SK-N-MC (cell line): ENCODE data around the gene NUDT4B.
"Not testable (repeated sequence)": the region's sequence is repeated elsewhere in the genome, so short reads cannot be mapped to it uniquely, and the experiment has no call there.

Experiments used
- FOXP2 ChIP-seq: optimal IDR thresholded peaks from 2 replicates; pipeline ENCODE3; 2011; ENCODE audit warnings: mild to moderate bottlenecking, moderate library complexity; ENCODE audit not compliant: insufficient read depth; ENCODE audit errors: extremely low read length, control extremely low read depth
- POLR2AphosphoS5 ChIP-seq: IDR thresholded peaks from 2 replicates; pipeline ENCODE4 v1.6.1; 2012; ENCODE audit warnings: mild to moderate bottlenecking, low read depth, low read length, borderline replicate concordance

- not testable (repeated sequence) for TF ChIP-seq POLR2AphosphoS5, FOXP2
These were observed 25.8 kb upstream of the NUDT4B start for GRCh38 chr1:148722758-148723157.
